Measurements from ENCODE around the gene AQP12B.

The AQP12B gene

GRCh38 chr2:240682431-240683224 is at the start of gene AQP12B:
TSS of gene AQP12B (minus strand) at chr2:240682885. CDS start at chr2:240682837, 48 bp downstream.
- peak; percentile 13 for DNase-seq

- DNase-seq, result no peak
Observed at GRCh38 chr2:240732184-240732583, 49.5 kb upstream of the AQP12B start.

GRCh38 chr2:240731178-240731545 is 48.5 kb upstream of the AQP12B start:
- DNase-seq, result peak; percentile 66

DNA sequence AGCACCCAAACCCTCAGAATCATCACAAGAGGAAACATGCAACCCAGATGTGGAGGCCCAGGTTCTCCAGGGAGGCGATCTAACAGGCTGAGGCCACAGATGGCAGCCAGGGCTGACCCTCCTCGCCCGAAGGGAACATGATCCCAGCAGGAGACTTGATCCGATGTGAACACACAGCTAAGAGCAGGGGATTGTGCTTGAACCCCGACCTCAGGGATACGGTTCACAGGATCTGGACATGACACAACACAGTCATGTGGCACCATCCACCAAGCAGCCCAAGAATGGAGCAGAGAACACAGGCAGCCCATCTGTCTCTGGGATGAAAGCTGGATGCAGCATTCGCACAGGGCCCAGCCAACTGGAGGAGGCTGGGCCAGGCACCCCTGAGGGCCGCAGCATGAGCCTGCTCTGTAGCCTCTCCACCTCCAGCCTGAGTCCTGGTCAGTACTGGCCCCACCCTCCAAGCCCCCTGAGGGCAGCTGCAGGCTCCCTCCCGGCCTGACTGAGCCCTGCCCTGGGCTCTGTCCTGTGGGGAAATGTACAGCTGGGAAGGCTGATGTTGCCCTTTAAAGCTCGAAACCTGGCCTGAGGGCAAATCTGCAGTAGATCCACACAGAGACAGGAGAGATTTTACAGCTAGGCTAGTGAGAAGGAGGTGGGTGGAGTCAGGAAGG is 48.0 kb upstream of the AQP12B start:
- no peak for DNase-seq

GRCh38 chr2:240728827-240729226 is 46.1 kb upstream of the AQP12B start:
- no peak for DNase-seq

DNA sequence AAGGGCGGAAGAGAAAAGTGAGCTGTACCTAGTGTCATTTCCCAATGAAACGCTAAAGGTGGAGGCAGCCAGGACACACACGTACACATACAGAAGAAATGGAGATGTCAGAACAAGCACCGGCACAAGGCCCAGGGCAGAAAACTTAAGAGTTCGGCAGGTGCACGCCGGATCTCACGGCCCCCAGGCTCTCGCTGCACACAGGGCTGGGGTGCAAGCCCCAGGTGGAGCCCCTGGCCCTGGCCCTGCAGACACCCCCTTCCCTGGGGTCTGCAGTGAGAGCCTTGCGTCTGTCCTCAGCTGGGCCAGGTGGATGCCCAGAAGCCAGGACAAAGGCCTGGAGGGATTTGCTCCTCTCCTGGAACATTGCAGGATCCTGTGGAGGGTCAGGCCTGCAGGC is 45.7 kb upstream of the AQP12B start:
- no peak for DNase-seq

- DNase-seq, result no peak
Observed at GRCh38 chr2:240727913-240728312, 45.2 kb upstream of the AQP12B start.

GRCh38 chr2:240727439-240727838 is 44.8 kb upstream of the AQP12B start:
- DNase-seq, result no peak

DNA sequence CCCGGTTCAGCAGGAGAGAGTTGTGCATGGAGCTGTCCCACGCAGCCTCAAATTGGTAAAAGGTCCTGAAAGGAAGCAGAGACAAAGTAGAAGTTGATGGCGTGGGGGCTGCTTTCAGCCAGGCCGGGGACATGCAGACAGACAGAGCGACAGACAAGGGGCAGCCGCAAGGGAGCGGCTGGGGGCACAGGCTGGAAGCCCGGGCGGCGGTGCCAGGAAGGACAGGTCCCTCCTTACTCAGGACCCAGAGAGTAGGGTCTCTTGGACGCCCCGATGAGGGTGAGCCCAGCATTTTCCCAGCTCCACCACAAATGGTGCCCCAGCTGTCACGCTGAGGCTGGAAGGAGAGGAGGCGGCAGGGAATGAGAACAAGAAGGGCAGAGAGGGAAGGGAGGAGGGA is 44.2 kb upstream of the AQP12B start:
- no peak for DNase-seq

- no peak for DNase-seq
Observed at GRCh38 chr2:240725671-240726070, 43.0 kb upstream of the AQP12B start.

DNA sequence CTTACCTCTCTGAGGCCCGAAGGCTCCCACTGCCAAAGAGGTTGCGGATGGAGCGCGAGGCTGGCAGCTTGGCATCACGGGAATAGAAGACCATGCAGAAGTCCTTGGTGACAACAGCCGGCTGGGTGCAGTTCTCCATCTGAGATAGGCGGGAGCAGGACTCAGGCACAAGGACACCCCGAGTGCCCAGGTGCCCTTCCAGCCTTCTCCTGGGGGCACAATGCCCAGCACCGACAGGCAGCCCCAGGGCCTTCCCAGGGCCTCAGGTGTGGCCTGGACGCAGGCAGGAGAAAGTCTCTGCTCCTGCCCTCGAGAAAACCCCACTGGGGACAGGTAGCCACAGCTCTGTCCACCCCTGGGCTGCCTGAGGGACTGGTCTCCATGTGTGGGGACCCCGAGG is 42.6 kb upstream of the AQP12B start:
- no peak for DNase-seq

- DNase-seq, result no peak
Observed at GRCh38 chr2:240724431-240724830, 41.7 kb upstream of the AQP12B start.

DNA sequence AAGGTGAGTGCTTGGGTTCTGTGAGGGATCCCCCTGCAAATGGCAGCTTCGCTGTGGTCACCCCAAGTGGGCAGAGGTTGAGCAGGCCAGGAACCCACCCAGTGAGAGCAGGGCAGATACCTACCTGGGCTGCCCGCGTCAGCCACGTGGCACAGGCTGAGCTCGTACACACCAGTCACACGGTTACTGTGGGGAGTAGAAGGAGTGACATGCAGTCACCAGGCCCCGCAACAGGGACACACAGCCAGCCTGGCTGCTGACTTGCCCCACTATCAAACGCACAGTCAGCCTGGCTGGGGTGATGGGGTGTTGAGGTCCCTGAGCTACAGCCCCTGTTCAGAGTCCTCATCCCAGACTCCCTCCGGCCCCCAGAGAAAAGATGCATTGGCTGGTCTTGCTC is 41.2 kb upstream of the AQP12B start:
- DNase-seq, result no peak

- DNase-seq, result no peak
Observed at GRCh38 chr2:240722796-240723735, 40.4 kb upstream of the AQP12B start.

DNA sequence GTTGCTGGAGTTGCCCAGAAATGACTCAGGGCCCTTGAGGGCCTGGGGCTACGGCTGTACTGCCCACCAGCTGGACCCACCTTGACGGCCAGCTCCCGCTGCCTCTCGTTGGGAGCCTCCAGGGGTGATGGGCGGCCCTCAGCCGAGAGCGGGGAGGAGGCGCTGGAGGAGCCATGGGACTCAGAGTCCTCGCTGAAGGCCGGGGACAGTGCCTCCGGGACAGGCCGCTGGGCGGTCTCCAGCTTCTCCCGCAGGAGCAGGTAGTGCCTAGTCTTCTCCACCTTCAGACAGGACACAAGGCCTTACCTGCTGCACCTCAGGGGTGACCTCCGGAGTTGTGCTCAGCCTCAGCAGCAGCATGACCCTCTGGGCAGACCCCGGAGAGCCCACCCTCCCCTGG is 39.7 kb upstream of the AQP12B start:
- no peak for DNase-seq

DNA sequence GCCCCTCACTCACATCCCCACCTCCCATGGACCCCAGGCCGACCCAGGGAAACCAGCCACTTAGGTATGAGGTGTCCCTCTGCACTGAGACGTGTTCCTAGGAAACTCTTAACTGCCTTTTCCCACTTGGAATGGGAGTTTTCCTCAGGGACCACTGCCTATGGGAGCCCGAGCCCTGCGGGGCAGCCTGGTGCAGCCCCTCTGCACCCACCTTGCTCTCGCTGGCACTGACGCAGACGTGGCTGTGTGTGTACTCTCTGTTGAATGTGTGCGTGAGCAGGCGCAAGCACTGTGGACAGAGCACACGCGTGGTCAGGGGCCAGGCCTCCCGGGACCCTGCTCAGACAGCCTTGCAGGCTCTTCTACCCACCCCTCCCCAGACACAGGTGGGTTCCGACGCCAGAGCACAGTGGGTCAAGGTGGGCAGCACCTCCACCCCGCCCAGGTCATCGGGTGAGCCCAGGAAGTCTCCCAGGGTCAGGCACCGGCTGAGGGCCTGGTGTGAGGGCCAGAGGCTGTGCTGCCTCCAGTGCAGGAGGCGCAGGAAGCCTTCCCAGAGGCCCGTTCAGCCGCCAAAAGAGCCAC is 39.0 kb upstream of the AQP12B start:
- DNase-seq, result no peak

- DNase-seq, result no peak
Observed at GRCh38 chr2:240720686-240721595, 38.3 kb upstream of the AQP12B start.

DNA sequence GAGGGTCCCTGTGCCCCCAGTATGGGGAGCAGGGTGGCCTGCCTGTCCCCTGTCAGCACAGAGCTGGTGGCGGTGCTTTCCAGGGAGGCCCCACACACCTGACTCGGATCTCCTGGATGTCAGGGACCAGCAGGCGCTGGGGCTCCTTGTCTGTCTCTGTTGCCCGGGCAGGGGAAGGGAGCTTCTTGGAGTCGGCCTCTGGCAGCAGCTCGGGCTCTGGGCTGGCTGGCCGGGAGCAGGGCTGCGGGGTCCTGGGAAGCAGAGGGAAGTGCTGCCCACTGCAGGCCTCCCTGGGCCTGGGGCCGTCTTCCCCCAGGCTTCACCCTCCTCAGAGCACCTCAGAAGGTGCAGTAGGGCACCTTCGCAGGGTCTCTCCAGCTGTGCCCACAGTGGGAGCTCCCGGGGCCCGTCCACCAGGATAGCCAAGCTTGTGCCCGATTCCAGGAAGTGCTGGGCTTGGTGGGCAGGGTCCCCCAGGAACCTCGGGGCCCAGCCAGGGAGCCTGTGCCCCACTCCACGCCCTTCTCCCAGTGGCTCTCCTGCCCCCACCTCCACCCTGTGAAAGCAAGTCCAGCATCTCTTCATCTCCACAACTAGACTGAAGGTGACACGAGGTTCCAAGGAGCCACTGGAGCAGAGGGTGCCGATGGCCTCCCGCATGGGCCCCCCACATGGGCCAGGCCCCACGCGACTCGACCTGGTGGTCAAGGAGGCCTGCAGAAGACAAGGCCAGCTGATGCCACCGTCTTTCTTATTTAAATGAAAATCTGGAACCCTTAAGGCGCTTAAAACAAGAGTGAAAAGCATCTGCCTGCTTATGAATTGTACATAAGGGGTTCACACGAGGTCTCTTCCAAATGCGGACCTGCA is 37.2 kb upstream of the AQP12B start:
- DNase-seq, result no peak

DNA sequence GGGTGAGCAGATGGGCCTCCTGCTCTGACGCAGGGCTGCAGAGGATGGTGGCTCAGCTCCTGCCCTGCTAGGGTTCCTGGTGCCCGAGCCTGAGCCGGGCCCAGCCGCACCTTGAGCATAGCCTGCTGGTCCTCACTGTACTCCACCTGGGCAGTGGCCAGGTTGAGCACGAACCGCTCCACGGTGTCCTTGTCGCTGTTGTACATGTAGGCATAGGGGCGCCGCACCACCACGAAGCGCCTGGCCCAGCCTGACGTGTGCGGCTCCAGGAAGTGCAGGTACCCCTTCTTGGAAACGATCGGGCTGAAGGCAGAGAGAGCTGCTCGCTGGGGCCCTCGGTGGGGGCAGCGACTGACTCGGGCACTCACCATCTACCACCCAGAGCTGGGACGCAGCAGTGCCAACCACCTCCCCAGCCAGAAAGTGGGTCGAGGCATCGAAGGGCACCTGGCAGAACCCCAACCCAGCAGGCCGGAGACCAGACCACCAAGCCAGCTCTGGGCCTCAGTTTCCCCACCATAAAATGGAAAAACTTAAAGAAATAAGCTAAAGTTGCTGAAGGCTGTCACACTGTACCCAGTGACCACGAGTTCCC is 36.3 kb upstream of the AQP12B start:
- no peak for DNase-seq

Measured in right hindlimb (tissue), 1 donor.